Stimulated activated CD8-positive, alpha-beta memory T cell treated with anti-CD3 and anti-CD28 coated beads, Interleukin-4, amount 100 ng/mL, for 1 hour (primary cell): ENCODE results near the gene CNTRL.
"Not testable (repeated sequence)": the region's sequence is repeated elsewhere in the genome, so short reads cannot be mapped to it uniquely, and the experiment has no call there.

Source experiments
- DNase-seq, 2 donors: peaks; one replicate each; pipeline ENCODE4 v3.0.0-alpha.2; 2020; ENCODE audit warnings: low read depth in 2 of 2, low spot score in 1 of 2

Gene CNTRL

GRCh38 chr9:121074370-121075250, at the start of gene CNTRL:
CNTRL (plus strand) TSS chr9:121074955; CDS start chr9:121088327, 13,372 bp downstream.
- DNase-seq = peak; percentile 50 to 65

GRCh38 chr9:121026260-121026691, 48.5 kb upstream of the CNTRL start:
- DNase-seq = no peak

GRCh38 chr9:121026768-121027167, 48.0 kb upstream of the CNTRL start:
- no peak for DNase-seq

- DNase-seq = not testable (repeated sequence)
Measured at GRCh38 chr9:121028285-121028684, 46.5 kb upstream of the CNTRL start.

GRCh38 chr9:121029469-121029868, 45.3 kb upstream of the CNTRL start:
- DNase-seq = no peak

- no peak for DNase-seq
Measured at GRCh38 chr9:121034529-121034928, 40.2 kb upstream of the CNTRL start.

GRCh38 chr9:121035717-121036116, 39.0 kb upstream of the CNTRL start:
- DNase-seq = not testable (repeated sequence)

GRCh38 chr9:121038362-121038761, 36.4 kb upstream of the CNTRL start:
- no peak for DNase-seq

GRCh38 chr9:121038804-121039203, 36.0 kb upstream of the CNTRL start:
- no peak for DNase-seq

- no peak for DNase-seq
Measured at GRCh38 chr9:121048175-121048574, 26.6 kb upstream of the CNTRL start.

- DNase-seq = no peak
Measured at GRCh38 chr9:121048618-121049017, 26.1 kb upstream of the CNTRL start.

GRCh38 chr9:121050128-121050988, 24.4 kb upstream of the CNTRL start, which contains the start of gene C5:
C5 (minus strand) TSS chr9:121050275; CDS start chr9:121050246, 29 bp downstream.
- DNase-seq = no peak

GRCh38 chr9:121053544-121053943, 21.2 kb upstream of the CNTRL start:
- no peak for DNase-seq

- no peak for DNase-seq
Measured at GRCh38 chr9:121055642-121056143, 19.1 kb upstream of the CNTRL start.

GRCh38 chr9:121057821-121058220, 16.9 kb upstream of the CNTRL start:
- DNase-seq = no peak

- DNase-seq = no peak
Measured at GRCh38 chr9:121059513-121059912, 15.2 kb upstream of the CNTRL start.

GRCh38 chr9:121059998-121060636, 14.6 kb upstream of the CNTRL start:
- DNase-seq = no peak

GRCh38 chr9:121066850-121067249, 7.9 kb upstream of the CNTRL start:
- no peak for DNase-seq

GRCh38 chr9:121067640-121068039, 7.1 kb upstream of the CNTRL start:
- no peak for DNase-seq

GRCh38 chr9:121069396-121069795, 5.4 kb upstream of the CNTRL start:
- DNase-seq = no peak

- no peak for DNase-seq
Measured at GRCh38 chr9:121071370-121071755, 3.4 kb upstream of the CNTRL start.
